H1 (cell line): ENCODE data around the gene KRTAP1-5.

Experiments used
- CBX8 ChIP-seq: fragments of 300-800, 300-1000 bp; sonication (generic); IDR thresholded peaks from 2 replicates; pipeline ENCODE4 v1.7.1; 2016; ENCODE audit warnings: low read depth, low read length, borderline replicate concordance
- JUN ChIP-seq: IDR thresholded peaks from 2 replicates; pipeline ENCODE4 v1.6.1; 2011; ENCODE audit warnings: low read depth, mild to moderate bottlenecking, improper control_type of control experiment, low read length
- POU5F1 ChIP-seq: IDR thresholded peaks from 2 replicates; pipeline ENCODE4 v1.6.1; 2011; ENCODE audit warnings: low read depth, mild to moderate bottlenecking, low read length, moderate library complexity
- RAD21 ChIP-seq, 2 experiments: IDR thresholded peaks in 1 of 2; conservative IDR thresholded peaks in 1 of 2; 2 replicates each; pipeline ENCODE4 v1.6.1; 2011; ENCODE audit warnings: low read depth in 2 of 2, low read length in 2 of 2, improper control_type of control experiment in 1 of 2, inconsistent platforms in 1 of 2, mild to moderate bottlenecking in 1 of 2, moderate library complexity in 1 of 2

DNA sequence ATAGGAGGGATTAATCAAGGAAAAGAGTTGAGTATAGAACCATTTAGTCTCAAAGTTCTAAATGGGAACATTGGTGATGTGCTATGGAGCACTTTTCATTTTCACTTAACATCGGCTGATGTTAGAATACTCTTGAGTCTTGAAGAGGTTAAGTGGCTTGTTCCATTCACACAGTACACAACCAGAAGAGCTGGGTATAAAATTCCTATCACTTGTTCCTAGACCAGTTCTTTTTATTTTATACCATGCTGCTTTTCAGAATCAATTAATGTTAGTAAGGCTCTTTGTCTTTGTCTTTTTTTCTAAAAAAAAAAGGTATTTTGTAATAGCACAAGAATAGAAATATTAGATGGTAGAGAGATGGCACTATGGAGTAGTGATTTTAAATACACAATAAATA, 15.9 kb upstream of the KRTAP1-5 start:
- TF ChIP-seq CBX8 (no peak), RAD21 (IDR thresholded peaks at IDR 0.05 in 1 of 2, conservative IDR thresholded peaks at IDR 0.05 in 1 of 2; ENCODE audit: low read depth in 2 of 2, low read length in 2 of 2) (no peak), JUN (no peak), POU5F1 (no peak)
